RWPE1 (cell line): ENCODE results near the gene PPP6C.
"Not testable (repeated sequence)": the region's sequence is repeated elsewhere in the genome, so short reads cannot be mapped to it uniquely, and the experiment has no call there.

ENCODE experiments used
- CTCF ChIA-PET: fragments of 350-600 bp; sonication (Branson Sonifier 250); formaldehyde crosslinking; extraction: SDS; loops from one replicate; lab custom pipeline; 2021; lab: Yijun Ruan, JAX
- POLR2A ChIA-PET: fragments of 400-600 bp; formaldehyde crosslinking; extraction: SDS; loops from one replicate; lab custom pipeline; 2020; ENCODE audit warnings: antibody characterized with exemption; ENCODE audit not compliant: low non-redundant PET; lab: Yijun Ruan, JAX
- DNase-seq: peaks from one replicate; pipeline ENCODE4 v3.0.0; 2012; ENCODE audit warnings: low spot score
- H3K27ac ChIP-seq: fragments of 450-650 bp; 2 replicates; pipeline ENCODE4 v1.5.1; 2017
- CTCF ChIP-seq: fragments of 450-650 bp; conservative IDR thresholded peaks from 2 replicates; pipeline ENCODE4 v1.5.1; 2017; ENCODE audit warnings: low read depth, mild to moderate bottlenecking

PPP6C gene

GRCh38 chr9:125180876-125181275 lies 8.7 kb downstream of the PPP6C start:
- no peak for TF ChIP-seq CTCF

GRCh38 chr9:125179776-125180175 lies 9.8 kb downstream of the PPP6C start:
- POLR2A ChIA-PET, CTCF ChIA-PET, H3K27ac ChIP-seq, DNase-seq: not testable (repeated sequence)

More at GRCh38 chr9:125180876-125181275, 8.7 kb downstream of the PPP6C start:
- POLR2A ChIA-PET = no interaction called here
- DNase-seq = no peak
- H3K27ac ChIP-seq = no peak overlapping the region
- CTCF ChIA-PET = interaction anchor here (0.6 kb wide), 1 partner anchor 12 kb away, joined by 3 read pairs; no protein-coding TSS in a partner anchor

GRCh38 chr9:125177888-125178287 lies 11.7 kb downstream of the PPP6C start:
- ChIA-PET POLR2A (no interaction called here), CTCF (interaction anchor here (0.6 kb wide), 1 partner anchor 332 kb away, joined by 3 read pairs; no protein-coding TSS in a partner anchor)
- no peak for DNase-seq

GRCh38 chr9:125176636-125177035 lies 13.0 kb downstream of the PPP6C start:
- DNase-seq = no peak
- H3K27ac ChIP-seq = peak overlapping the region; percentile 28
- POLR2A ChIA-PET = no interaction called here
- CTCF ChIA-PET = no interaction called here
- no peak for TF ChIP-seq CTCF

More at GRCh38 chr9:125177888-125178287, 11.7 kb downstream of the PPP6C start:
- no peak overlapping the region for H3K27ac ChIP-seq
- no peak for TF ChIP-seq CTCF

GRCh38 chr9:125172031-125172755 lies 17.4 kb downstream of the PPP6C start:
- H3K27ac ChIP-seq = peak overlapping the region; percentile 37
- ChIA-PET POLR2A (interaction anchor here (0.6 kb wide), 1 partner anchor 29 kb away, joined by 3 read pairs; no protein-coding TSS in a partner anchor), CTCF (no interaction called here)
- no peak for TF ChIP-seq CTCF
- no peak for DNase-seq

GRCh38 chr9:125169895-125170294 lies 19.7 kb downstream of the PPP6C start:
- ChIA-PET POLR2A (no interaction called here), CTCF (no interaction called here)
- no peak for TF ChIP-seq CTCF
- no peak for DNase-seq
- no peak overlapping the region for H3K27ac ChIP-seq

- ChIA-PET CTCF (no interaction called here), POLR2A (interaction anchor here (0.6 kb wide), 1 partner anchor 103 kb away, joined by 5 read pairs; no protein-coding TSS in a partner anchor)
- no peak for TF ChIP-seq CTCF
- no peak for DNase-seq
- H3K27ac ChIP-seq = 0 out of 2 replicates have a peak overlapping the region, but pooled peaks have one; percentile 9
Observed at GRCh38 chr9:125166762-125167161, 22.8 kb downstream of the PPP6C start.

- POLR2A ChIA-PET, DNase-seq, CTCF ChIA-PET: not testable (repeated sequence)
- peak overlapping the region; percentile 39 for H3K27ac ChIP-seq
Observed at GRCh38 chr9:125162891-125163290, 26.7 kb downstream of the PPP6C start.
